Measurements from ENCODE around the gene RPRD2.
"Not testable (repeated sequence)": the region's sequence is repeated elsewhere in the genome, so short reads cannot be mapped to it uniquely, and the experiment has no call there.

RPRD2 gene

DNA sequence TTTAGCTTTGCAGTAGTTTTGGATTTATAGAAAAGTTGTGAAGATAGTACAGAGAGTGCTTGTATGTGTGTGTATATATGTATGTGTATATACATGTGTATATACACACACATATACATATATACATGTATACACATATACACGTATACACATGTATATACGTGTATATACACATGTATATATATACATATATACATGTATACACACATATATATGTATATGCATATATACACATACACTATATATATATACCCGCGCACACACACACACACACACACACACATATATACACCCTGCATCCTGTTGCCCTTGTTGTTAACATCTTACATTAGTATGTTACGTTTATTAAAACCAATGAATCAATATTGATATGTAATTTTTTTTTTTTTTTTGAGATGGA, 24.3 kb downstream of the RPRD2 start:
- no peak overlapping the region for H3K4me3 ChIP-seq (ENCODE audit: low read depth, low read length)
- TF ChIP-seq, protein P1, sequence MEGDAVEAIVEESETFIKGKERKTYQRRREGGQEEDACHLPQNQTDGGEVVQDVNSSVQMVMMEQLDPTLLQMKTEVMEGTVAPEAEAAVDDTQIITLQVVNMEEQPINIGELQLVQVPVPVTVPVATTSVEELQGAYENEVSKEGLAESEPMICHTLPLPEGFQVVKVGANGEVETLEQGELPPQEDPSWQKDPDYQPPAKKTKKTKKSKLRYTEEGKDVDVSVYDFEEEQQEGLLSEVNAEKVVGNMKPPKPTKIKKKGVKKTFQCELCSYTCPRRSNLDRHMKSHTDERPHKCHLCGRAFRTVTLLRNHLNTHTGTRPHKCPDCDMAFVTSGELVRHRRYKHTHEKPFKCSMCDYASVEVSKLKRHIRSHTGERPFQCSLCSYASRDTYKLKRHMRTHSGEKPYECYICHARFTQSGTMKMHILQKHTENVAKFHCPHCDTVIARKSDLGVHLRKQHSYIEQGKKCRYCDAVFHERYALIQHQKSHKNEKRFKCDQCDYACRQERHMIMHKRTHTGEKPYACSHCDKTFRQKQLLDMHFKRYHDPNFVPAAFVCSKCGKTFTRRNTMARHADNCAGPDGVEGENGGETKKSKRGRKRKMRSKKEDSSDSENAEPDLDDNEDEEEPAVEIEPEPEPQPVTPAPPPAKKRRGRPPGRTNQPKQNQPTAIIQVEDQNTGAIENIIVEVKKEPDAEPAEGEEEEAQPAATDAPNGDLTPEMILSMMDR (IDR thresholded peaks at IDR 0.05; ENCODE audit: borderline replicate concordance, insufficient read depth, low read depth, low read length), result no peak

DNA sequence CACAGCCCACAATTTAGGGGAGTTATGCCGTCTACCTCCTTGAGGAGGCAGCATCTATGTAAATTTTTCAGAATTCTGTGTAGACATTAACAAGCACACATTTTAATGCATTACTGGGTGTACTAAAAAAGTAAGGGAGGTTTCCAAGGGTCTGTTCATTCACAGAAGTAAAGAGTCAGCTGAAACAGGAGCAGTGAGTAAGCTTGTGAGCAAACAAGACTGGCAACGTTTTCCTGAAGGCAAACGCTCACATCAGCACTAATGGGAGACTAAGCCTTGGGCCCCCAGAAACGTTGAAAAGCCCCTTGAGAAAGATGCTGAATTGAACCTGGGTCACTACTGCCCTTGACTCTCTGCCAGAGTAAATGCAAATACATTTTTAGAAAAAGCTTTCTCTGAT, 25.7 kb downstream of the RPRD2 start:
- TF ChIP-seq, protein P1 (IDR thresholded peaks at IDR 0.05; ENCODE audit: borderline replicate concordance, insufficient read depth, low read depth, low read length), result no peak
- H3K4me3 ChIP-seq (ENCODE audit: low read depth, low read length), result no peak overlapping the region

DNA sequence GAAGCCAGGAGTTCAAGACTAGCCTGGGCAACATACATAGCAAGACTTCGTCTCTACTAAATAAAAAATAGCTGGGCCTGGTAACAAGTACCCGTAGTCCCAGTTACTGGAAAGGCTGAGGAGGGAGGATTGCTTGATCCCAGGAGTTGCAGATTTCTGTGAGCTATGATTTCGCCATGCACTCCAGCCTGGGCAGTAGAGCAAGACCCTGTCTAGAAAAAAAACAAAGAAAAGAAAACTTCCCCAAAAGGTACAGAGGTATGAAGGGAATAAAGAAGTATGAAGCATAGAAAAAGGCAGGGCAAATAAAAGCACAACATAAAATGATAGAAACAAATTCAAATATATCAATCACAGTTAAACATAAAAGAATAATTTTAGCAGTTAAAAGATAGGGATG, 28.7 kb downstream of the RPRD2 start:
- TF ChIP-seq, protein P1 (IDR thresholded peaks at IDR 0.05; ENCODE audit: borderline replicate concordance, insufficient read depth, low read depth, low read length), result no peak

DNA sequence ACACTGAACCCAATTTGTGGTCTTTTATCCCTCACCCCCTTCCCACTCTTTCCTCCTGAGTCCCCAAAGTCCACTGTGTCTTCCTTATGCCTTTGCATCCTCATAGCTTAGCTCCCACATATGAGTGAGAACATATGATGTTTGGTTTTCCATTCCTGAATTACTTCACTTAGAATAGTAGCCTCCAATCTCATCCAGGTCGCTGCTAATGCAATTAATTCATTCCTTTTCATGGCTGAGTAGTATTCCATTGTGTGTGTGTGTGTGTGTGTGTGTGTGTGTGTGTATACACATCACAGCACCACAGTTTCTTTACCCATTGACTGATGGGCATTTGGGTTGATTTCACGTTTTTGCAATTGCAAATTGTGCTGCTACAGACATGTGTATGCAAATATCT, 31.2 kb downstream of the RPRD2 start:
- H3K4me3 ChIP-seq (ENCODE audit: low read depth, low read length), result not testable (repeated sequence)

More for the DNA sequence above, 28.7 kb downstream of the RPRD2 start:
- no peak overlapping the region for H3K4me3 ChIP-seq (ENCODE audit: low read depth, low read length)

DNA sequence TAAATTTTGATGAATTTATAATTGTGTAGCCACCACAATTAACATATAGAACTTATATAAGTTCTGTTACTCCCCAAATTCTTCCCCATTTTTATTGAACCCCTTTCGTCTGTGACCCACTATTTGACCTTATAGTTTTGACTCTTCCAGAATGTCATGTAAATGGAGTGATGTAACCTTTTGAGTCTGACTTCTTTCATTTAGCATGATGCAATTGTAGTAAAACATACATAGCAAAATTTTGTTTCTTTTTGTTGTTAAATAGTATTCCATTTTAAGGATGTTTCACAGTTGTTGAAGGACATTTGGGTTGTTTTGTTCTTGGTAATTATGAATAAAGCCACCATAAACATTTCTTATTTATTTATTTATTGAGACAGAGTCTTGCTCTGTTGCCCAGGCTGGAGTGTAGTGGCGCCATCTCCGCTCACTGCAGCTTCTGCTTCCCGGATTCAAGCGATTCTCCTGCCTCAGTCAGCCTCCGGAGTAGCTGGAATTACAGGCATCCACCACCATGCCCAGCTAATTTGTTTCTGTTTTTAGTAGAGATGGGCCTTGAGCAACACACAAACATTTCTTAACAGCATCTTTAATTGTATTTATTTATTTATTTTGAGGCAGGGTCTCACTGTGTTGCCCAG, 33.6 kb downstream of the RPRD2 start:
- H3K4me3 ChIP-seq (ENCODE audit: low read depth, low read length), result no peak overlapping the region
- TF ChIP-seq, protein P1 (IDR thresholded peaks at IDR 0.05; ENCODE audit: borderline replicate concordance, insufficient read depth, low read depth, low read length), result no peak

DNA sequence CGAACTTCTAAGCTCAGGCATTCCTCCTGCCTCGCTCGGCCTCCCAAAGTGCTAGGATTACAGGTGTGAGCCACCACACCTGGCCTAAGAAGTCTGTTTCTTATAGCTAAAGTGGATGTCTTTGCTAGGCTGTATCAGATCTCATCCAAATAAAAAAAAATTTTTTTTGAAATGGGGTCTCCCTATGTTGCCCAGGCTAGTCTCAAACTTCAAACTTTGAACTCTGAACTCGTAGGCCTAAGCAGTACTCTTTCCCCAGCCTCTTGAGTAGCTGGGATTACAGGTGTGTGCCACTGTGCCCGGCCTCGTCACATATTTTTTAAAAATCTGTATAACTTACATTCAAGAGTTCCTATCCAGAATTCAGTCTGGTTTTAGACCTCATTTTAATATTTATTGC, 40.5 kb downstream of the RPRD2 start:
- H3K4me3 ChIP-seq (ENCODE audit: low read depth, low read length), result no peak overlapping the region
- TF ChIP-seq, protein P1 (IDR thresholded peaks at IDR 0.05; ENCODE audit: borderline replicate concordance, insufficient read depth, low read depth, low read length), result no peak

DNA sequence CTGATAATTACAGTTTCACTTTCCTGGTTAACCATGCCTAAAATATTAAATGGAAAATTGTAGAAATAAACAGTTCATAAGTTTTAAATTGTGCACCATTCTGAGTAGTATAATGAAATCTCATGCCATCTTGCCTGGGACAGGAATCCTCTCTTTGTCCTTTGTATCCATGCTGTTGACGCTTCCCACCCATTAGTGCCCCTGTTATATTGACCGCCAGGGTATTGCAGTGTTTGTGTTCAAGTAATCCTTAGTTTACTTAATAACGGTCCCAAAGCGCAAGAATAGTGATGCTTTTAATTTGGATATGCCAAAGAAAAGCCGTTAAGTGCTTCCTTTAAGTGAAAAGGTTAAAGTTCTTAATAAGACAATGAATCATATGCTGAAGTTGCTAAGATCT, 41.7 kb downstream of the RPRD2 start:
- TF ChIP-seq, protein P1 (IDR thresholded peaks at IDR 0.05; ENCODE audit: borderline replicate concordance, insufficient read depth, low read depth, low read length), result no peak
- no peak overlapping the region for H3K4me3 ChIP-seq (ENCODE audit: low read depth, low read length)

All from GM12875 (cell line).